Esophagus mucosa (tissue), 1 donor: ENCODE results near the gene SIPA1L2. TPM values are rescaled to one million over a fixed set of nuclear protein-coding genes. Genes with fewer than 3 reads are reported as not detected.
"Not testable (repeated sequence)": the region's sequence is repeated elsewhere in the genome, so short reads cannot be mapped to it uniquely, and the experiment has no call there.

Experiments
- ATAC-seq: fragments of 200-7000 bp; cut with Tn5 transposase; one replicate; pipeline ENCODE4 v1.9.1; 2020
- total RNA-seq: library from RNA; stranded (reverse); gene quantifications from one replicate; pipeline ENCODE4 v1.2.4, GENCODE V29; 2023
- donor health status: DM: yes; HTN: yes; CAD: no.

The SIPA1L2 gene
- total RNA-seq, 1 donor from 2014 or later, result 36.9 TPM

- peak; percentile 17 for ATAC-seq
Observed at GRCh38 chr1:232613752-232614381, 16.1 kb downstream of the SIPA1L2 start.

DNA sequence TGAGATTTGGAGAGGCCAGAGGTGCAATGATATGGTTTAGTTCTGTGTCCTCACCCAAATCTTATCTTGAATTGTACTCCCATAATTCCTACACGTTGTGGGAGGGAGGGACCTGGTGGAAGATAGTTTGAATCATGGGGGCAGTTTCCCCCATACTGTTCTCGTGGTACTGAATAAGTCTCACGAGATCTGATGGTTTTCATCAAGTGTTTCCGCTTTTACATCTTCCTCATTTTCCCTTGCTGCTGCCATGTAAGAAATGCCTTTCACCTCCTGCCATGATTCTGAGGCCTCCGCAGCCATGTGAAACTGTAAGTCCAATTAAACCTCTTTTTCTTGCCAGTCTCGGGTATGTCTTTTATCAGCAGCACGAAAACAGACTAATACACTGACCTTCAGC, 17.1 kb downstream of the SIPA1L2 start:
- ATAC-seq, result not testable (repeated sequence)

GRCh38 chr1:232611834-232612233, 18.1 kb downstream of the SIPA1L2 start:
- ATAC-seq, result no peak

DNA sequence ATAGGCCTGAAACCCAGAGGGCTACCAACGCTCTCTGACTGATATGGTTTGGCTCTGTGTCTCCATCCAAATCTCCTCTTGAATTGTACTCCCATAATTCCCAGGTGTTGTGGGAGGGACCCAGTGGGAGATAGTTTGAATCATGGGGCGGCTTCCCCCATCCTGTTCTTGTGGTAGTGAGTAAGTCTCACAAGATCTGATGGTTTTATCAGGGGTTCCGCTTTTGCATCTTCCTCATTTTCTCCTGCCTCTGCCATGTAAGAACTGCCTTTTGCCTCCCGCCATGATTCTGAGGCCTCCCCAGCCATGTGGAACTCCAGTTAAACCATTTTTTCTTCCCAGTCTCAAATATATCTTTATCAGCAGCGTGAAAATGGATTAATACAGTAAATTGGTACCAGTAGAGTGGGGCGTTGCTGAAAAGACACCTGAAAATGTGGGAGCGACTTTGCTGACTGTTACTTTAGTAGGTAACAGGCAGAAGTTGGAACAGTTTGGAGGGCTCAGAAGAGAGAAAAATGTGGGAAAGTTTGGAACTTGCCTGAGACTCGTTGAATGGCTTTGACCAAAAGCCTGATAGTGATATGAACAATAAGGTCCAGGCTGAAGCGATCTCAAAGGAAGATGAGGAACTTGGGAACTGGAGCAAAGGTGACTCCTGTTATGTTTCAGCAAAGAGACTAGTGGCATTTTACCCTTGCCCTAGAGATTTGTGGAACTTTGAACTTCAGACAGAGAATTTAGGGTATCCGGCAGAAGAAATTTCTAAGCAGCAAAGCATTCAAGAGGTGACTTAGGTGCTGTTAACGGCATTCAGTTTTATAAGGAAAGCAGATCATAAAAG, 18.8 kb downstream of the SIPA1L2 start:
- ATAC-seq, result not testable (repeated sequence)

DNA sequence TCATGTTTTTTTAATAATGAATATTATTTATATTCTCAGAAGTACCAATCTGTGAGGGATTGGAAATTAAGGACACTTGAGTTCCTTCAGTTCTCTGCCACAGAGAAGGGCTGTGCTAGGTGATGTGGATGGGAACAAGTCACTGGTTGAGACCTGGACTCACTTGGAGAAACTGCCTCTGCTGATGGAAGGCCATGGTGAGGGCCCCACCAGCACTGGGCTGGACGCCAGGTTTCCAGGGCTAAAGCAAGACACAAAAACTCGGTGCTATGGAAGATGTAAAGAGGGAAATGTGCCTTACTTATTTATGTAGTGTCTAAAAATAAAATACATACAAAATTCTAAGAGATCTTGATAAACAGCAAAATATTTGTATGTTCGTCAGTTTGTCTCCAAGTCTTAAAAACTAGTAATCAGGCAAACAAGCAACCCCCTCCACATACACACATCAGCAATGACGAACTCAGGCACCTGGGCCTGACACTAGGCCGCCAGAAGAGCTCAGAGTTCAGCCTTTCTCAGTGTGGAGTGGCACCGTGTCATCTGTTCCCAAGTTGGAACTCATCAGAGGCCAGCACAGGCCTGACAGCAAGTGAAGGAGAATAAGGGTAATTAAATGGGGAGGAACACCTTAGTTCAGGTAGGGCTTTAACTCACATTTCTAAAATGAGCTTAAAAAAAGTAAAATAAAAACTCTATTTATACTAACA, 19.6 kb downstream of the SIPA1L2 start:
- ATAC-seq, result no peak

DNA sequence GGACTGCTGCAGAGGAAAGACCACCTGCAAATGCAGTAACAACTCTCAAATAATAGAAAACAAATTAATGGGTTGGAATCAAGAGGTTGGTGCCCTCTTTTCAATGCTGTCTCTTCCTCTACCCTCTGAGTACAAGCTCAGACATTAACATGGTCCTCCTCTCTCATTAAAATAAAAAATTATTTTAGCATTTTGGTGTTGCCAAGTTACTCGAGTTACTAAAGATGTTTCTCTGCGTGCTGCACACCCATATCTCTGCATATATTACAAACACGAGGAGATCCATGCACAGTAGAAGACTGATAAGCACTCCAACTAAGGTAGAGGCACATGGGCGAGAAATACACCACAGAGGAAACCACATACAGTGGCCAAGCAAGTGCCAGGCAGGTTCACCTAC, 21.5 kb downstream of the SIPA1L2 start:
- ATAC-seq, result no peak

DNA sequence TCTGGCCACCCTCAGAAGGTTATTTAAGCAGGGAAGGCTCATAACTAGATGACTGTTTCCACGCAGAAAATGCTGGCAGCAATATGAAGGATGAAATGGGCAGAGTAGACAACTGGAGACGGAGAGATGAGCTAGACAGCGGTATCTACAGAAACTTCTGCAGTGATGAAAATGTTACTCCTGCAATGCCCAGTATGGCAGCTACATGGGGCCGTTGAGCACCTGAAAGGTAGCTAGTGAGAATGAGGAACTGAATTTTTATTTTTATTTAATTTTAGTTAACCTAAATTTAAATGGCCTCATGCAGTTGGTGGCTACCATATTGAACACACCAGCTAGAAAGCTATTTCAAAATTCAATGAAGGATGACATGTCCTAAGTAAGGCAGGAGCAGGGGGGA, 27.3 kb downstream of the SIPA1L2 start:
- ATAC-seq, result no peak

GRCh38 chr1:232600424-232601258, 29.3 kb downstream of the SIPA1L2 start:
- ATAC-seq, result no peak

DNA sequence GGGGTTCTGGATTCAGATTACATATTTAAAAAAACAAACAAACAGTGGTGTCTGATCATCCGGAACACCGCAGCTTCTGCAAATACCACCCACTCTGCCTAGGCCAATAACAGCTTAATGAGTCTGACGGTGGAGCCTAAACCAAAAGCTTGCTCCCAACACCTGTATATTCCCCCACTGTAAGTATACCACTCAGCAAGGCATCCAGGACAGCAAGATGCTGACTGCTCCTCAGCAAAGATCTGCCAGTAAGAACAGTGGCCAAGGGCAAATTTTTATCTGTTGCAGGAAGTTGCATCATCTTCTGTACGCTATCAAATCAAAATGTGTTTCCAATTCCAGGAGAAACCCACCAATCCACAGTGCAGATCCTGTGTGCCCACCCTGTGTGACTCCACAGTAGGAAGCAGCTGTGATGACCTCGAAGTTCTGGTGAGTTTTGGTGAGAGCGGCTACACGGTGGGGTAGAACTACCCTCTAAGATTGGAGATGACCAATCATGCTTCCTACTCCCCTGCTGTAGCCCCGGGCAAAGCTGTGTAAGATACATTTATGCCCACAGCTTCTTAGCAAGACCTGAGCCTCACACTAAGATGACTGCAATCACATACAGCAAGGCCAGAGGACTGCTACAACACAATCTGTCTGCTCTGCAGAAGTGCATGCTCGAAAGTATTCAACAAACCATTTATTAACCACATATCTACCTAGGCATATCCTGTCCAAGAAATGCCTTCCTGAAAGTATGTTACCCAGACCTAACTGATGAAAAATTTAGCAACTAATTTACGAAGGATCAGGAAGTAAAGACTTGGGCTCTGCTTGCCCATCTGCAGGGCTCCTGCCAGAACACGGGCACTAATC, 30.5 kb downstream of the SIPA1L2 start:
- ATAC-seq, result no peak

DNA sequence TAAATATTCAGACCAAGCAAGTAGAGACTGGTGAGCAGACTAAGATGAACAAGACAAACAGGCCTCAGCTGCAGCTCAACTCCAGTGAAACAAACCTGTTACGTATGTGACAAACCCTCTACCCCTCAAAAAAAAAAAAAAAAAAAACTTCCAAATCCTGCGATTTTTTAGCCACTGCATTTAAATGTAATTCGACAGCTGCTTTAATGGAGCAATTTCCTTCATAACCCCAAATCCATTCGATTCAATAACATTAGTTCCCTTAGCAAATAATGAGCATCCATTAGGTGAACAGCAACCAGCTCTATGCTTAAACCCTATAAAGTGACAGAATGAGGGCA, 31.1 kb downstream of the SIPA1L2 start:
- ATAC-seq, result no peak

DNA sequence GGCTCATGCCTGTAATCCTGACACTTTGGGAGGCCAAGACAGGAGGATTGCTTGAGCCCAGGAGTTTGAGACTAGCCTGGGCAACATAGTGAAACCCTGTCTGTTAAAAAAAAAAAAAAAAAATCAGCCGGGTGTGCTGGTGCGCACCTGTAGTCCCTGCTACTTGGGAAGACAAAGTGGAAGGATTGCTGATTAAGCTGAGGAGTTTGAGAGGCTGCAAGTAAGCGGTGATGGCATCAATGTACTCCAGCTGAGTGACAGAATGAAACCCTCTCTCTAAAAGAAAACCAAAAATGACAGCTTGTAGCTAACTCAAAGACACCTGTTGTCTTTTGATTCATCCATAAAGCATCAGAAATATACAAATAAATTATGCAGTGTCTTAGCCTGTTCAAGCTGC, 31.8 kb downstream of the SIPA1L2 start:
- no peak for ATAC-seq

DNA sequence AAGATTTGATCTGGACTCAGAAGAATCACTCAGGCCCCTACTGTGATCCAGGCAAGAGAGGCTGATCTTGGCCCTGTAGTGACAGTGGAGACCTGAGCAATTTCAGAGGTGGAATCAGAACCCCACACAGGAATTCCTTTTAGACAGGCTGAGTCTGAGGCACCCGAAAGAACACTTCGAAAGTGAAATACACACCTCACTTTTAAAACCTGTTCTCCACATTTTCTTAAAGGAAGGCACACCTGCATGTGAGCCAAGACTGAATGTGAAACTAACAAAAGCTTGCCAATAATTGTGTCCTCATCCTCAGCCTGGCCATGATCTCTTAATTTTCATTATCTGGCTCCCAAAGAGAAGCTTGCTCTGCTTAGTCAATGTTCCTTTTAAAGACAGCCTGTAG, 32.2 kb downstream of the SIPA1L2 start:
- ATAC-seq, result peak; percentile 52

GRCh38 chr1:232596666-232597303, 33.1 kb downstream of the SIPA1L2 start:
- no peak for ATAC-seq

GRCh38 chr1:232594768-232595698, 34.9 kb downstream of the SIPA1L2 start:
- no peak for ATAC-seq

DNA sequence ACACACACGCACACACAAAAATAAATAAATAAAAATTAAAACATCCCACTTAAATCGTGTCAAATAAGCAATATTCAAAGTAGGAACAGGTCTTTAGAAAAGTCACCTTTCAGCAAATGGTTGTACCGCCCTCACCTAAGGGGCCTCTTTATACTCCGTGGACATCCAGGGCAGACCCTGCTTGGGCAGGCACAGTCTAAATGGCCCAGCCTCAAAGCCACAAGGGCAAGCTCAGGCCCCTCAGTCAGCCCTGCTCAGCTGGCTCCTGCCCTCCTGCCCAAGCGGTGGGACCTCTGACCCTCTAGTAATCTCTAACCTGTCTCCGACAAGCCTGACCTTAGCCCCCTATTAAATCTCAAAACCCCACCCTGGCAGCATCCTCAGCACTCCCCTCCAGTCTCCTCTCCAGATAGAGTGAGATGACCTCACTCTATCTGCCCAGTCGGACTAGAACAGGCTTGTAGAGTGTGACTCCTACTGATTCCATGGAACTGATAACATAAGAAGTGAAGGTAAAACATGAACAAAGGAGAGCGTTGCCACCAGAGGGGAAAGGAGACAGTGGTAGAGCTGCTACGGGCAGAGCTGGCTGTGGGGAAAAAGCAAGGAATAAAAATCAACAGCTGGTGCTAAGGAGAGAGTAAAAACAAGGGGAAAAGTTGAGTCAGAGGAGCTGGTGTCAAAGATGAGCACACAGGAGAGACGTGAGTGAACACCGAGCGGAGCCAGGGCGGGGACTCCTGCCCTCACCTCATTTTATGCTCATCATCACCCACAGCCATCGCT, 36.0 kb downstream of the SIPA1L2 start:
- ATAC-seq, result peak; percentile 43

GRCh38 chr1:232591344-232591743, 38.6 kb downstream of the SIPA1L2 start:
- no peak for ATAC-seq

DNA sequence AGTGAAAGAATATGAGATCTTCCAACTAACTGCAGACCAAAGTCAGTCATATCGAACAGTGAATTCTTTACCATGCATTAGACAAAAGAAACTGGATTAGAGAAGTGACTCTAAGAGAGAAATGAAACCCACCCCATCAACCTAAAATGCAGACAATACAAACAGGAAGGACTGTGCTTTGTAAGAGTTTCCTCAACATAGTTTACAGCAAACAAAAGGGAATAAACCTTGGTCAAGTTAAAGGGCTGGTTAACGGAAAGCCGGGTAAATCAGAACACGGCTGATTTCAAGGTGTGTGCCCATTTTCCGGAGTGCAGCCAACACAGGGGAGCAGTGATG, 39.2 kb downstream of the SIPA1L2 start:
- ATAC-seq, result no peak

- peak; percentile 86 for ATAC-seq
Observed at GRCh38 chr1:232589812-232590743, 39.9 kb downstream of the SIPA1L2 start.
